Transverse colon (tissue), 3 donors: ENCODE results near the gene RPL28.

Experiments used
- EP300 ChIP-seq: sonication (generic); formaldehyde crosslinking; IDR thresholded peaks from one replicate; pipeline ENCODE4 v1.6.1; 2017; ENCODE audit warnings: antibody characterized with exemption, low read depth
- POLR2A ChIP-seq: fragments of 450-650 bp; IDR thresholded peaks from one replicate; pipeline ENCODE4 v1.6.1; 2016; ENCODE audit warnings: antibody characterized with exemption, mild to moderate bottlenecking, moderate library complexity
- TF ChIP-seq, protein P1 (sequence below), 5 experiments: fragments of 200-600 bp in 3 of 5; fragments of 450-650 bp in 2 of 5; sonication (generic) in 3 of 5; IDR thresholded peaks; 1 replicate in 2 of 5; 2 replicates in 3 of 5; pipeline ENCODE4 v1.5.1; 2016 to 2017; ENCODE audit warnings: antibody characterized with exemption in 5 of 5, inconsistent platforms in 3 of 5, mild to moderate bottlenecking in 2 of 5, moderate library complexity in 1 of 5

DNA sequence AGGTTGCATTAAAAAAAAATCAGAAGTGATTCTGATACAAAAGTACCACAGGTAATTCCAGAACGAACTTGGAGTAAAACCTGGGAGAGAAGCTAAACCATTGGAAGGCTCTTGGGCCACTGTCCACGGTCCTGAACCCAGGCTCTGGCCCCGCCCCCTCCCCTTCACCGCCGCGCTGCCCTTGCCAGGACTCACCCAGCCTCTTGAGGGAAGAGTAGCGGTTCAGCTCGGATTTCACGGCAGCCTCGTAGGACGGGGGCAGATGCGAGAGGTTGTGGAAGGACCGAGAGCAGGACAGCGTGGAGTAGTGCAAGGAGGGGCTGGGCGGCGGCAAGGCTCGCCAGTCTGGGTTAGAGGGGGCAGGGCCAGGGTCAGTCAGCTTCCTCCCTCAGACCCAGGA, 51.7 kb downstream of the RPL28 start:
- TF ChIP-seq, protein P1, sequence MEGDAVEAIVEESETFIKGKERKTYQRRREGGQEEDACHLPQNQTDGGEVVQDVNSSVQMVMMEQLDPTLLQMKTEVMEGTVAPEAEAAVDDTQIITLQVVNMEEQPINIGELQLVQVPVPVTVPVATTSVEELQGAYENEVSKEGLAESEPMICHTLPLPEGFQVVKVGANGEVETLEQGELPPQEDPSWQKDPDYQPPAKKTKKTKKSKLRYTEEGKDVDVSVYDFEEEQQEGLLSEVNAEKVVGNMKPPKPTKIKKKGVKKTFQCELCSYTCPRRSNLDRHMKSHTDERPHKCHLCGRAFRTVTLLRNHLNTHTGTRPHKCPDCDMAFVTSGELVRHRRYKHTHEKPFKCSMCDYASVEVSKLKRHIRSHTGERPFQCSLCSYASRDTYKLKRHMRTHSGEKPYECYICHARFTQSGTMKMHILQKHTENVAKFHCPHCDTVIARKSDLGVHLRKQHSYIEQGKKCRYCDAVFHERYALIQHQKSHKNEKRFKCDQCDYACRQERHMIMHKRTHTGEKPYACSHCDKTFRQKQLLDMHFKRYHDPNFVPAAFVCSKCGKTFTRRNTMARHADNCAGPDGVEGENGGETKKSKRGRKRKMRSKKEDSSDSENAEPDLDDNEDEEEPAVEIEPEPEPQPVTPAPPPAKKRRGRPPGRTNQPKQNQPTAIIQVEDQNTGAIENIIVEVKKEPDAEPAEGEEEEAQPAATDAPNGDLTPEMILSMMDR (IDR thresholded peaks at IDR 0.05): no peak
- TF ChIP-seq POLR2A: no peak
- no peak for TF ChIP-seq EP300
